Activated gamma-delta T cell (primary cell): ENCODE results near the gene FBN1.

Experiments
- DNase-seq: peaks from one replicate; lab custom pipeline; 2025; lab: John Stamatoyannopoulos, UW

Gene FBN1

DNA sequence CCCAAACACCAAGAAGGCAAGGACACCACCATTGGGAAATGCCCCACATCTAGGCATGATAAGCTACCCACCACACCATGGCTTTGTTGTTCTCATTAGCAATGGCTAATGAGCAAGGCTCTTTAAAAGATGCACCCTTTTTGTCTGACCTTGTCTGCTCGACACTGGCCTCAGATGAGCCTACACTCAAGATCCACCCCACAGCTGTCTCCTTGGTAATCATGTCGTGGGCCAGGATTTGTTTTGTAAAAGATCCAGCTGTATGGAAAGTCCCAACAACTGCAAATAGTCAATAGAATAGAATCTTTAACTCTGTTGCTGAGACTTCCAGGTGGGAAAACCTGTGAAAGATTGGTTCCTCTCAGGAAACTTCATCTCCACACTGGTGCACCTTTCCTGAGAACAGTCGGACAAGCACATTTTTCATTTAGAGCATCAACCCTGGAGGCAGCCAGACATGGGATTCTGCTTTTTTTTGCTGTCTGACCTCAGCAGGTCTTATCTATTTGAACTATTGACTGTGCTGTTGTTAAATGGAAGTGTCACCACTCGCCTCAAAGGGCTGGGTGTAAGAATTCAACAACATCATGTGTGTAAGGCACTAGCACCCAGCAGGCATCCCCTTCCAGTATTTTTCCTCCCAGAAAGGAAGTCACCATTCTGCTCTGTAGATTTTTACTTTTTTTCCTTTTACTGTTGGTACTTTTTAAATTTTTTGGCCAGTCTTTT lies 278.8 kb downstream of the FBN1 start:
- no peak for DNase-seq

DNA sequence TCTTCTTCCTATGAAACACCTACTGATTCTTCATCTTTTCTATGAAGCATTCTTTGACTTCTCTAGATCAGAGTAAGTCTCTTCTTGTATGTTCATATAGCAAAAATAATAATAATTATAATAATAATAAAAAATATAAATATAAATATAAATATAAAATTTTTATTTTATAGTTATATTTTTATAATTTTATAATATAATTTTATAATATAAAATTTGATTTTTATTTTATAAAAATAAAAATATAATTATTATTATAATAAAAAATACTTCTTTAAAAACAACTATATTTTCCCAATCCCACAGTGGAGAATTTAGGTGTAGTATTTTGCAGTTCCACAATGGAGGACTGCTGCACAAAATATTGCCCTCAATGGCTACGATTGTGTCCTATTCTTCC lies 279.9 kb downstream of the FBN1 start:
- no peak for DNase-seq

DNA sequence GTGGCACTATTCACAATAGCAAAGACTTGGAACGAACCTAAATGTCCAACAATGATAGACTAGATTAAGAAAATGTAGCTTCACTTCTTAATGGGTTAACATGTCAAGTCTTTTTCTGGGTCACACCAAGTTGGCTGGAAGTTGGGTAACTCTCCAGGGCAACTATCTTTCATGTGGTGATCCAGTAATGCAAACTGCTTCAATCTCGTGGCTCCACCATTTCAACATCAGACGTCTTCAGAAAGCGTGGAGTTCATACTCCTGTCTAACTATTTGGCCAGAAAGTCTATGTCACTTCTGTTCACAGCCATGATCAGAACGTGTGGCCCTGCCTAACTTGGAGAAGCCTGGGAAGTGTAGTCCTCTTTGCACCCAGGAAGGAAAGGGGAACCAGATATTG lies 282.0 kb downstream of the FBN1 start:
- DNase-seq, result no peak

DNA sequence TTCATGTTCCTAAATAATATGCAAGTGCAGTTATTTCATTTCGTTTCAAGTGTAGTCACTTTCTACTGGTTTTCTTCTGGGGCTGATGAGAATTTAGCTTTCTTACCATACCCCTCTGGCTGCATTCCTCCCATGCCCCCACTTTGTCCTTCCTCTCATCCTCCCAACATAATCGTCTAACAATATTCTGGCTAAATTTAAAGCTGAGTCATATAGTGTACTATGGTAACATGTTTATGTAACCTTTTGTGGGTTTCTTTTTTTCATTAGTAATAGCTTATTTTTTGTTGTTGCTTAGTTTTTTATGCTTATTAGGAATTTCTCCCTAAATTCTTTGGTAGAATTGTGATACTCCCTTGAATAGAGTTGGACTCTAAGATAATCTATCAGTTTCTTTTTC lies 283.8 kb downstream of the FBN1 start:
- no peak for DNase-seq

DNA sequence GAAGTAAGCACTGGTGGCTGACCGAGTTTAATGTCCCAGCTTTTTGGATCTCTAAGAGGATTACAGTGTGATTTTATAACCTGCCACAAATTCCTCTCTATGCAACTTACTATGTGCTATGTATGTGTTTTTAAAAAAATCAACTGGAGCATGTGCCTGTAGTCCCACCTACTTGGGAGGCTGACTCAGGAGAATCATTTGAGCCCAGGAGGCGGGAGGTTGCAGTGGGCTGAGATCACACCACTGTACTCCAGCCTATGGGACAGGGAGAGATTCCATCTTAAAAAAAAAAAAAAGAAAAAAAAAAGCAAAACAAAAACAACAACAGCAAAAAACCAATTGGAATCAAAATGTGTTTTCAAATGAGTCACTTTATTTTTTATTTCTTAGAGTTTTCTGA lies 284.7 kb downstream of the FBN1 start:
- no peak for DNase-seq
